ENCODE results near the gene PCCB. TPM values are rescaled to one million over a fixed set of nuclear protein-coding genes. Genes with fewer than 3 reads are reported as not detected.

Gene PCCB
- total RNA-seq, 1 experiment from 2014 or later = 63.4 TPM

GRCh38 chr3:136294176-136294575, 44.0 kb downstream of the PCCB start:
- H3K27me3 ChIP-seq (ENCODE audit: control insufficient read depth, insufficient read depth, low read length) = no peaks in the 10 kb centered on the region
- BruUV-seq (replicated peaks) = no TSS peak

GRCh38 chr3:136296960-136297359, 46.8 kb downstream of the PCCB start:
- Histone ChIP-seq H3K4me3 (ENCODE audit: low read depth in 2 of 2, low read length in 2 of 2) (no peak overlapping the region), H3K4me1 (ENCODE audit: control insufficient read depth, insufficient read depth, low read length) (no peaks in the 10 kb centered on the region), H3K27me3 (ENCODE audit: control insufficient read depth, insufficient read depth, low read length) (no peaks in the 10 kb centered on the region), H3K9me3 (ENCODE audit: control insufficient read depth, insufficient read depth, low read depth, low read length) (no peaks in the 10 kb centered on the region), H3K27ac (ENCODE audit: low read length) (no peak overlapping the region), H3K36me3 (ENCODE audit: control insufficient read depth, insufficient read depth, low read length) (peaks cover 4% of the 10 kb centered on the region)
- ChIA-PET CTCF (no interaction called here), POLR2A (no interaction called here)
- no TSS peak for BruUV-seq (replicated peaks)
- no peak for DNase-seq (ENCODE audit: low read depth, low spot score)
- no peak for ATAC-seq
- no peak for TF ChIP-seq CTCF (IDR thresholded peaks at IDR 0.05)
- TF ChIP-seq TCF7L2 (IDR thresholded peaks at IDR 0.05; ENCODE audit: low read depth, low read length) = no peak
- no peak for TF ChIP-seq POLR2AphosphoS5 (IDR thresholded peaks at IDR 0.05; ENCODE audit: low read depth, low read length)
- in situ Hi-C loops (cut with HindIII; ENCODE audit: low pct_unique_long_range_greater_than_20kb, low sequenced_read_pairs) (no loop called here), intact Hi-C loops (cut with micrococcal nuclease; ENCODE audit: unreplicated experiment) (no loop called here)

More at GRCh38 chr3:136294176-136294575, 44.0 kb downstream of the PCCB start:
- ATAC-seq (no peak), DNase-seq (ENCODE audit: low read depth, low spot score) (no peak)
- CTCF ChIA-PET = no interaction called here
- Histone ChIP-seq H3K4me1 (ENCODE audit: control insufficient read depth, insufficient read depth, low read length) (no peaks in the 10 kb centered on the region), H3K27ac (ENCODE audit: low read length) (no peak overlapping the region), H3K4me3 (ENCODE audit: low read depth in 2 of 2, low read length in 2 of 2) (no peak overlapping the region), H3K36me3 (ENCODE audit: control insufficient read depth, insufficient read depth, low read length) (peaks cover 4% of the 10 kb centered on the region; the same call in 1 of the 2 replicates), H3K9me3 (ENCODE audit: control insufficient read depth, insufficient read depth, low read depth, low read length) (no peaks in the 10 kb centered on the region)
- POLR2A ChIA-PET = interaction anchor here (0.6 kb wide), 1 partner anchor 545 kb away, joined by 3 read pairs; no protein-coding TSS in a partner anchor
- intact Hi-C loops (cut with micrococcal nuclease; ENCODE audit: unreplicated experiment) = no loop called here
- in situ Hi-C loops (cut with HindIII; ENCODE audit: low pct_unique_long_range_greater_than_20kb, low sequenced_read_pairs) = no loop called here
- TF ChIP-seq CTCF (IDR thresholded peaks at IDR 0.05) = no peak
- TF ChIP-seq REST (IDR thresholded peaks at IDR 0.05; ENCODE audit: insufficient read depth in 1 of 2, low read depth in 2 of 2, low read length in 1 of 2) = no peak

- POLR2A ChIA-PET = no interaction called here
- no peak for ATAC-seq
- Histone ChIP-seq H3K4me3 (ENCODE audit: low read depth in 2 of 2, low read length in 2 of 2) (no peak overlapping the region), H3K9me3 (ENCODE audit: control insufficient read depth, insufficient read depth, low read depth, low read length) (no peaks in the 10 kb centered on the region), H3K4me1 (ENCODE audit: control insufficient read depth, insufficient read depth, low read length) (no peaks in the 10 kb centered on the region), H3K36me3 (ENCODE audit: control insufficient read depth, insufficient read depth, low read length) (peaks cover 4% of the 10 kb centered on the region), H3K27me3 (ENCODE audit: control insufficient read depth, insufficient read depth, low read length) (no peaks in the 10 kb centered on the region), H3K27ac (ENCODE audit: low read length) (no peak overlapping the region)
- in situ Hi-C loops (cut with HindIII; ENCODE audit: low pct_unique_long_range_greater_than_20kb, low sequenced_read_pairs) (no loop called here), intact Hi-C loops (cut with micrococcal nuclease; ENCODE audit: unreplicated experiment) (no loop called here)
- BruUV-seq (replicated peaks) = no TSS peak
- no peak for TF ChIP-seq SIN3A (IDR thresholded peaks at IDR 0.05; ENCODE audit: borderline replicate concordance, insufficient read depth, low read depth, low read length)
- TF ChIP-seq CTCF (IDR thresholded peaks at IDR 0.05) = no peak
- no peak for TF ChIP-seq POLR2AphosphoS5 (IDR thresholded peaks at IDR 0.05; ENCODE audit: low read depth, low read length)
- no peak for TF ChIP-seq TCF7L2 (IDR thresholded peaks at IDR 0.05; ENCODE audit: low read depth, low read length)
- TF ChIP-seq REST (IDR thresholded peaks at IDR 0.05; ENCODE audit: insufficient read depth in 1 of 2, low read depth in 2 of 2, low read length in 1 of 2) = no peak
- CTCF ChIA-PET = no interaction called here
- DNase-seq (ENCODE audit: low read depth, low spot score) = no peak
These were observed 47.7 kb downstream of the PCCB start for GRCh38 chr3:136297826-136298225.
